SK-N-MC (cell line): ENCODE results near the gene MRC2.

Source experiments
- DNase-seq: peaks from one replicate; pipeline ENCODE4 v3.0.0-alpha.2; 2011; ENCODE audit warnings: low read depth, low spot score
- H3K27ac ChIP-seq: fragments of 200-600 bp; sonication (generic); 2 replicates; pipeline ENCODE4 v1.5.1; 2016; ENCODE audit warnings: mixed run types
- H3K36me3 ChIP-seq: fragments of 200-600 bp; sonication (generic); 2 replicates; pipeline ENCODE4 v1.6.1; 2017; ENCODE audit warnings: antibody characterized with exemption, low read length, mixed read lengths; ENCODE audit not compliant: insufficient read depth
- H3K4me3 ChIP-seq: fragments of 200-600 bp; sonication (generic); 2 replicates; pipeline ENCODE4 v1.5.1; 2016
- H3K9ac ChIP-seq: fragments of 200-600 bp; sonication (generic); 2 replicates; pipeline ENCODE4 v1.8.0; 2017; ENCODE audit warnings: mixed run types, mixed read lengths; ENCODE audit not compliant: insufficient read length
- H3K9me3 ChIP-seq: fragments of 200-600 bp; sonication (generic); 2 replicates; pipeline ENCODE4 v1.6.1; 2017; ENCODE audit warnings: low read depth, mild to moderate bottlenecking, antibody characterized with exemption, low read length, moderate library complexity, mixed read lengths
- EZH2 ChIP-seq: fragments of 200-600 bp; sonication (generic); IDR thresholded peaks from one replicate; pipeline ENCODE4 v1.6.1; 2017; ENCODE audit warnings: antibody characterized with exemption
- FOXP2 ChIP-seq: optimal IDR thresholded peaks from 2 replicates; pipeline ENCODE3; 2011; ENCODE audit warnings: mild to moderate bottlenecking, moderate library complexity; ENCODE audit not compliant: insufficient read depth; ENCODE audit errors: extremely low read length, control extremely low read depth
- POLR2AphosphoS5 ChIP-seq: IDR thresholded peaks from 2 replicates; pipeline ENCODE4 v1.6.1; 2012; ENCODE audit warnings: mild to moderate bottlenecking, low read depth, low read length, borderline replicate concordance

The MRC2 gene

DNA sequence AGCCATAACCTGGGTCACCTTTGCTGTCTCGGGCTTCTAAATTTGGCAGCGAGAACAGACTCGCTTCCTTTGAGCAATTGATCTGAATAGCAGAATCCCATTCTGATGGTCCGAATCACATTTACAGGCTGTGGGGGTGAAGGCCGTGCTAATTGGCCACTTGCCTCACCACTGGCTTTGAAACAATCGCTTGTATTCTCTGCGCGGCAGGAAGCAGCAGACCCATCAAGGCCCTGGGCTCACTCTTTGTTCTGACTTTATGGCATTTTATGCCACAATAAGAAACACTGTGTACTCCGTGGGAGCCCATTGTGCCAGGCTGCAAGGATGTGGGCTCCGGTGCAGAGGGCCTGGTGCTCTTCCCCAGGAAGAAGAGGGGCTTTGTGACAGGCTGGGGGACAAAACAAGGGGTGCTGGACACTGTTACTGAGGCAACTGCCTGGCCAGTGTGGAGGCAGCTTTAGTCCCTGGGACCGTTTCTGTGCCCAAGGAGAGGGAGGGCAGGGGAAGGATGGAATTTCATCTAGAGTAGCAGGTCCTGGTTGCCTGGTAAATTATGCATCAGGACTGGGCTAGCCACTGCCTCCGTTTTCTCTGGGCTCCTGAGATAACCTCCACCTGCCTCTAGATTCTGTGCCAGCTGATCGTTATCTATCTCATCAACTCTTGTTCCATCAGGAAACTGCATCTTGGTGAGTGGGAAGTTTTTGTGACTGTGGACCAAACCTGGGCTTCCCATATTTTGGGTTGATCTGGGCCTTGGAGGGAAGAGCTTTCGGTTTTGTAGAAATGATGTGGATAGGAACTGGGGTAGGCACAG, 78.5 kb downstream of the MRC2 start:
- no peak for DNase-seq
- Histone ChIP-seq H3K27ac (no peak overlapping the region), H3K4me3 (no peak overlapping the region), H3K36me3 (no peaks in the 10 kb centered on the region), H3K9me3 (no peaks in the 10 kb centered on the region), H3K9ac (no peak overlapping the region)
- no peak for TF ChIP-seq POLR2AphosphoS5
- TF ChIP-seq EZH2 = no peak
- TF ChIP-seq FOXP2 = no peak

DNA sequence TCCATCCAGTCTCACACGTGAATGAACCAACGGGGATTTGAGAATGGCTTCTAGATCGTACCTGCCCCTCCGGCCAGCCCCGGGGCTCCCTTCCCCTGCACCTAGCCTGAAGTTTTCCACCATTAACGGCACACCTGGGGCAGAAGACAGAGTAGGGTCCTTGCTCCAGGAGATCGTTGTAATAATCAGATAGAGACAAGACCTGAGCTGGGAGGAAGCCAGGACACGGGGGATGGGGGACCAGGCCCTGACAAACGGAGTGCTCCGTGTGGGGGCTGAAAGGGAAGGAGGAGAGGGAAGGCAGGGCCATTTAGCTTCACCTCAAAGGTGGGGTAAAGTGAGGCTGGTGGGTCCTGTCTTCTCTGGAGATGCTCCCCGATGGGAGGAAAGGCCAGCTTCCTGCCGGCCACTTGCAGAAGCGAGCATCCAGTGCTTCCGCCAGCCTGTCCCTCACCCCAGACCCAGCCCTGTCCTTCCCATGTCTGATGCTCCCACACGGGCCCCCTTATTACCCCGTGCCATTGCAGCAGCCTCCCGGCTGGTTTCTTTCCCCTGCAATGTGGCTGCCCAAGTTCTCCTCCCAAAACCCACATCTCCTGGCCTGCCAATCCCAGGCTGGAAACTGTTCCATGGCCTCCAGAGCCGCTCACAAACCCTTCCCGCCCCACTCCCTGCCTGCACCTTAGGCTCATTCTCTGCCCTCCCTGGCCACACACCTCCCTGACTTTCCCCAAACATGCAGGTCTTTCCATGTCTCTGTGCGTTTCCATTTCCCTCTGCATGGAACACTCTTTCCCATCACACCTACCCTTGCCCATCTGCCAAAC, 79.3 kb downstream of the MRC2 start:
- no peak for TF ChIP-seq FOXP2
- no peak for TF ChIP-seq POLR2AphosphoS5
- TF ChIP-seq EZH2 = no peak
- no peaks in the 10 kb centered on the region for H3K9me3 ChIP-seq
- no peak overlapping the region for H3K9ac ChIP-seq
- H3K27ac ChIP-seq = no peak overlapping the region
- H3K4me3 ChIP-seq = no peak overlapping the region
- DNase-seq = no peak
- H3K36me3 ChIP-seq = no peaks in the 10 kb centered on the region

DNA sequence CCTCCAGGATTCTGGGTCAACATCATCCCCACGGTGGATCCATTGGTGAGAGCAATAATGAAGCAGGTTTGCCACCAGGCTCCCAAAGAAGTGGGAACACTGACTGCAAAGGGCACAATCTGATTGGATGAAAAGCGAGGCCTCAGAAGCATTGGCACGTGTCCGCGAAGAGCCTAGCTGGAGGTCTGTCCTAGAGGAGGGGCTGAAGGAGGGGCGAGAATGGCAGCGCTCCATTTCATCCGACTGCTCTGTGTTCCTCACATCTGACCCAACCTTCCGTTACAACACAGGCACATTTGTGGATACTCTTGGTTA, 79.9 kb downstream of the MRC2 start:
- H3K27ac ChIP-seq = no peak overlapping the region
- no peak for DNase-seq
- no peak for TF ChIP-seq POLR2AphosphoS5
- no peak for TF ChIP-seq FOXP2
- no peak for TF ChIP-seq EZH2
- no peaks in the 10 kb centered on the region for H3K9me3 ChIP-seq
- no peak overlapping the region for H3K4me3 ChIP-seq
- no peak overlapping the region for H3K9ac ChIP-seq
- H3K36me3 ChIP-seq = no peaks in the 10 kb centered on the region

DNA sequence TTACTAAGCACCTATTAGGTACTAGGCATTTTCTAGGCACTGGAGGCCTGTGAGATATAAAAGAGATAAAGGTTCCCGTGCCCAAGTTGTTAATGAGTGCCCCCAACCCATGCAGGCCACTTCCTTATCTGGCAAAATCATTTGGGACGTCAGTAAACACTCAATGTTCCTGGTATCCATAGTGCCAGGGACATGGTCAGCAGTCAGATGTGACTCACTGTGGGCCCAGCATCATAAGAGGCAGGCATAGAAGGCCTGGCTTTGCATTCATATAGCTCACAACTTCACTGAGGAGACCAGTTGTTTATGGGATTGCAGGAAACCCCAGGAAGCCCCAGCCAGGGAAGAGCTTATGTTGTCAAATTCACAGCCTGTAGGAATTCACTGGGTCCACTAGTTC, 81.1 kb downstream of the MRC2 start:
- TF ChIP-seq POLR2AphosphoS5 (no peak), EZH2 (no peak), FOXP2 (no peak)
- DNase-seq = no peak
- Histone ChIP-seq H3K36me3 (no peaks in the 10 kb centered on the region), H3K4me3 (no peak overlapping the region), H3K9ac (no peak overlapping the region), H3K9me3 (no peaks in the 10 kb centered on the region), H3K27ac (no peak overlapping the region)

DNA sequence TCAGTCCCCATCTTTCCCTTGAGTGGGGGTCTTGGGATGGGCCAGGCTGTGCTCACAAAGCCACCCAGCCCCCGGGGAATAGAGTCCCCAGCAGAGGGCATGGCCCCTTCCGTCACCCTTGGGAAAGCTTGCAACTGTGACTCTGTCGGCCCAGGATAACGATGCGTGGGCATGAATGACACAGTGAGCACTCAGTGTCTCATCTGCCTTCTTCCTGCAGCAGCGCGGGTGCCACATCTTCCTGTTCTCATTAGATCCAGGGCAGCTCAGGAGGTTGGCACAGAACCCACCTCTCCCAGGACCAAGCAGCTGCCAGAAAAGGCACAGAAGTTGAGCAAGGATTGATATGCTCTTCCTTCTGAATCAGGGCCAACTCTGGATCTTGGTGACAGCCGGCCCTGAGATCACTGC, 84.7 kb downstream of the MRC2 start:
- Histone ChIP-seq H3K9ac (no peak overlapping the region), H3K36me3 (no peaks in the 10 kb centered on the region), H3K27ac (no peak overlapping the region), H3K4me3 (no peak overlapping the region), H3K9me3 (no peaks in the 10 kb centered on the region)
- DNase-seq = no peak
- TF ChIP-seq FOXP2 = no peak
- TF ChIP-seq EZH2 = no peak
- TF ChIP-seq POLR2AphosphoS5 = no peak

DNA sequence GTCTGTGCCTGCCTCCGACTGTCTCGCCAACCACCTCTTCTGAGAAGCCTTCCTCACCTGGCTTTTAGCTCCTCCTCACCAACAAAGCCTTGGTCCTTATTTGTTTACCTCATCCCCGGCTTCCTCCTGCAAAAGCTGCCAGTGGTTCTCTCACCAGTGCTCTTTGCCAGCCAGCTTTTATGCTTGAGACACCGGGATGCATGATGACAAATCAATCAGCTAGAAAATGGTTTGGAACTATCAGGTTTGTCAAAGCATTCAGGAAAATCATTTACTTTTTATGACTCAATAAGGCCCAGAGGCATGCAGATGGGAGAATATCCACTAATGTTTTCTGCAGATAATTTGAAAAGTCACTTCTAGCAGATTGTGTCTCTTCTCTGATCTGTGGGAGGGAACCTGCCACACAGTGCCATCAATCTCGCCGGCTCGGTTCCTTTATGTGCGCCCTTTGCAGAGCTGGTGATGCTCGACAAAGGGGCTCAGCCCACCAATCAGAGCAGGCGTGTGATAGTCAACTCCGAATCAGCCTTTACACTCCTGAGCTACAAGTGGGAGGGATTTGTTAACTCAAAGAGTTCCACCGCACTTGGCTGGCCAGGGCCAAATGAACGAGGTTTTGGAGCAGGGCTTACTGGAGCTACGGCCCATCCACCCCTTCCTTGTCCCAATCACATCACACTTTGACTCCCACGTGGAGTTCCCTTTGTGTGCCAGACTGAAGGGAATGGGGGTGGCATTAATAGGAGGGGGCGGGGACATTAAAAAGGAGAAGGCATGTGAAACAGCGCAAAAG, 85.8 kb downstream of the MRC2 start:
- no peak overlapping the region for H3K4me3 ChIP-seq
- H3K27ac ChIP-seq = no peak overlapping the region
- H3K9ac ChIP-seq = no peak overlapping the region
- H3K9me3 ChIP-seq = no peaks in the 10 kb centered on the region
- DNase-seq = no peak
- H3K36me3 ChIP-seq = no peaks in the 10 kb centered on the region
- TF ChIP-seq EZH2 = no peak
- no peak for TF ChIP-seq FOXP2
- TF ChIP-seq POLR2AphosphoS5 = no peak

DNA sequence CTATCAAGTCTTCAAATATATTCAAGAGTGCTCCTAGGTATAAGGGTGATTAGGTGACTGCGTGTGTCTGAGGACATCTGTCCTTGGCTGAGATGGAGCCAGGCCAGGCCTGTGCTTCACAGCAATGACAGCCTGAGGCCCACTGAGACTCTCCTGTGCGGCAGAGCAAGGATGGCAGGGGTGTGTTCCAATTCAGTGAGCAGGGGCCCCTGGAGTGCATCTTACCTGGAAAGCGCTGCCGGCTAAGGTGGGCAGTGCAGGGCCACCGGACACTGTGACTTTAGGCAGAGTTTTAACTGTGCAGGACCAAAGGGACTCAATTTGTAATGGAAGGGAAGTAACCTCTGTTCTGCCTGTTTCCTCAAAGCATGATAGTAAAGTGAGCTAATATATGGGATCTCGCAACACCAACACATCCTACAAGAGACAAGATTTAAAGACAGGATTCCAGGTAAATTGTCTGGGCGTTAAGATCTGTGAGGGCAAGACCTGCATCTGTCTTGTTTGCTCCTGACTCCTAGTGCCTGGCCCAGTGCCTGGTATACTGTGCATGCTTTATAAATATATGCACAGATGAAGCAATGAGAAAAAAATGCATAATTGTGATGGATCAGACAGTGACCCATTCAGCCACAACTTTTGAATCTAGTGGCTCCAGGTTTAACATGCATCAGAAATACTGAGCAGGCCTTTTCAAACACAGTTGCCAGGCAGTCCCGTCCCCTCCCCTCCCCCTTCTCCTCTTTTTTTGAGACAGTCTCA, 86.7 kb downstream of the MRC2 start:
- H3K36me3 ChIP-seq = no peaks in the 10 kb centered on the region
- TF ChIP-seq POLR2AphosphoS5 (no peak), FOXP2 (no peak), EZH2 (no peak)
- no peak for DNase-seq
- no peak overlapping the region for H3K4me3 ChIP-seq
- no peaks in the 10 kb centered on the region for H3K9me3 ChIP-seq
- H3K27ac ChIP-seq = no peak overlapping the region
- H3K9ac ChIP-seq = no peak overlapping the region

DNA sequence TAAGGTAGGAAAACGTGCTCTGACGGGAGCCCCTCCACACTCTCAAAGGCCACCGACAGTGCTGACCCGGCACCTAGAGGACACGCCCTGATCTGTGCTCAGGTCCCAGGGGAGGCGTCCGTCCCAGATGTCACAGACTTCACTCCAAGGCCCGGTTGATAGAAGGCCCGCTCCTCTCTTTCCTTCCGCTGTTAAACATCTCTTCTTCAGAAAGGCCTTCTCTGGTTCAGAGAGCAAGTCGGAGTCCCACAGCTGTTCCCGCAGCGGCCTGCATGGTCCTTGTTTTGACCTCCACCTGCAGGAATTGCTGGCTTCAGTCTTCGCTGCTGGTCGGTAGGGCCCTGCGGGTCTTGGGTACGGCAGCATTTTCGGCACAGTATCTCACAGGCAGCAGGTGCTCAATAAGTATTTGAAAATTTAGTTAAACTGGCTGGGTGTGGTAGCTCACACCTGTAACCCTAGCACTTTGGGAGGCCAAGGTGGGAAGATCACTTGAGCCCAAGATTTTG, 88.5 kb downstream of the MRC2 start:
- no peak for DNase-seq
- Histone ChIP-seq H3K27ac (no peak overlapping the region), H3K4me3 (no peak overlapping the region), H3K9me3 (no peaks in the 10 kb centered on the region), H3K36me3 (no peaks in the 10 kb centered on the region), H3K9ac (no peak overlapping the region)
- TF ChIP-seq FOXP2 (no peak), EZH2 (no peak), POLR2AphosphoS5 (no peak)
